ENCODE measurements around the gene PLOD1.
"Not testable (repeated sequence)": the region's sequence is repeated elsewhere in the genome, so short reads cannot be mapped to it uniquely, and the experiment has no call there.

The PLOD1 gene

DNA sequence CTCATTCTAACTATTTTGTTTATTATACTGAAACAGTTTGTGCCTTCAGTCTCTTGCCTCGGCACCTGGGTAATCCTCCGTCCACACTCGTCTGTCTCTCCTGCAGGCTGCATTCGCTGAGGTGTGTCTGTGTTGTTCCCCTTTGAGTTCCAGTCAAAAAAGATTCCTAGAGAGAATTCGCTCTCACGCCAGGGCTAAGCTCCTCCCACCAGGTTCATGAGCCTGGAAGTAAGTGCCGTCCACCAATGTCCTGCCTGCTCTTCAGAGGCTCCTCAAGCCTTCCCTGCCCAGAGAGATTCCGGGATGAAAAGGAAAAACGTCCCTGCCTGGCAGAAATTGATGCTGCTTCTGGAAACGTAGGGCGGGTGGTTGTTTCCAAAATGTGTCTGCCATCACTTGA is 21.2 kb upstream of the PLOD1 start:
- no peak for DNase-seq

DNA sequence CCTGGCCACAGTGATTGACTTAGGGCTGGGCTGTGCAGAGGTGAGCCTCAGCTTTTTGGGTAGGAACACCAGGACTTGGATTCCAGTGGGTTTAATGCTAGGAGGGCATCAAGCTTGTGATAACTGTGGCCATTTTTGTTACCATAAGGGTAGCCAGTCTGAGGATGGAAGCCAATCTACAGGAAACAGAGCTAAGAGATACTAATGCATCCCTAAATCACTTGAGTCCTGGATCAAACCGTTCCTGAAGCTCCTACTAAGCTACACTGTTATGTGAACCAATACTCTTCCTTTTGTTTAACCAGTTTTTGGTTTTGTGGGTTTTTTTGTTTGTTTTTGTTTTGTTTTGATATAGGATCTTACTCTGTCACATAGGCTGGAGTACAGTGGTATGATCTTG is 20.5 kb upstream of the PLOD1 start:
- no peak for DNase-seq

DNA sequence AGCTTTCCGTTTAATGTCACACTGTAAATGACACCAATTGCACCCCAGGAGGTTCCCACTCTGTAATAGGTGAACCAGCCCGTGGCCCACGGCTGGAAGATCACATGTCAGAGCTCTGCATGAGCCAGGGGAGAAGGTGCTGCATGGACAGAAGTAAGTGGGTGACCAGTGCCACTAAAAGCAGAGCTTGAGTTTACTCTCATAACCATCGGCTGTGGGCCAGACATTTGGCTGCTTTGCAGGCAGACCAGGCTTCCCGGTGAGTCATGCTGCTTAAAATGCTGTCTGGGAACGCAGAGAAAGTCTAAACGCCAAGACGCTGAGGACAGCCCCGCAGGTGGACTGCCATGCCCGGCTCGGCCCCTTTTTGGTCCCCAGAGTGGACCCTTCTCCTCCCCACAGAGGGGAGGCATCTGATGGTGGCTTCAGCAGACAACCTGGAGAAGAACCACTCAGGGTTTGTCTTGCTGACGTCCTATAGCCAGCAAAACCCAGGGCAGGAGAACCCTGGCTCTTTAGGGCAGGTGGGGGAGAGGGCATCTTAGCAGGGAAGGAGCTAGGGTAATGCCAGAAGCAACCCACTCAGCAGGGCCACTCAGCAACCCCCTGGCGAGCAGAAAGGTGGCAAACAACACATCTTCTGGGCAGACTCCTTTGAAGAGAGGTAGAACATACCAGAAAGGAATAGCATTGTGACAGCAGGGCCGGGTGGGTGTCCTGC is 15.6 kb upstream of the PLOD1 start:
- no peak for DNase-seq

DNA sequence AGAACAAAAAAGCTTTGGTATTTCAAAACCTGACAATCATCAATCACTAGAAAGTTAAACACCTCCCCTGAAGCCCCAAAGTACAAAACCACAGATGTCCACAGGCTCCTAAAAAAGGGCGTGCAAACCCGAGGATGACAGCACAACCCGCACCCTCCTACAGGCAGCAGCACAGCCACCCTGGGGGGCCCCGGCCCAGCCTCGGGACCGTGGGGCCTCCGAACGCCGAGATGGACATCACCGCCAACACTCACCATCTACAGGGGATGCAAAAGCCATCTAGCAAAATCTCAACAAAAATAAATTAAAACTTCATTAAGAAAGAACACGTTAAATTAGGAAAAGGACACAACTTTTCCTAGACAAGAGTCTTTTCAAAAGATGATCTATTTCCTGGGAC is 14.9 kb upstream of the PLOD1 start:
- no peak for DNase-seq

DNA sequence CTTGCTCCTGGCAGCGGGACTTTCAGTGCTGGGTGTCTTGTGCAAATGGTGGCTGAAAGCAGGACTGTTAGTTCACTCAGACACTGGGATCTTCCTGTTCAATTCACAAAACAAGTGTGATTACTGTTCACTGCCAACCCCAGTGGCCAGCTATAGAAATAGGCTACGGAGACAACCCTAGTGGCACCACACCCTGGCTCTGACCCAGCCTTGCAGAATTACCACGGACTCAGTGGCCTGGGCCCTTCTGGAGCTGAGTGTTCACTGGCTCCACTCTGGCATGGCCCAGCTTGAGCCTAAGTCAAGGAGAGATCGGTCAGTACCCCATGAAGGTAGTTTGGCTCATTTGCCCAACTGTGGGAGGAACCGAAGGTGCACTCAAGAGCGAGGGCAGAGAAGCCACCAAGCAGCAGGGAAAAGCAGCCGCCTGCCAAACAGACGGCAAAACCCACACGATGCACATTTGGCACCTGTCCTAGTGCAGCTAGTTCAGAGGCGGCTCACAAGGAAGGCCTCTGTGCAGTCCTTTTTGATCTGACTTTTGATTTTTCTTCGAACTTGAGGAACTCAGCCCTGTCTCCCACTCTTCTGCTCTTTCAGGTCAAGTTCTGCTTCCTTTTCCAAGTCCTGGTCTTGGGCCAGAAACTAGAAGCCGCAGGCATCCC is 14.1 kb upstream of the PLOD1 start:
- no peak for DNase-seq

DNA sequence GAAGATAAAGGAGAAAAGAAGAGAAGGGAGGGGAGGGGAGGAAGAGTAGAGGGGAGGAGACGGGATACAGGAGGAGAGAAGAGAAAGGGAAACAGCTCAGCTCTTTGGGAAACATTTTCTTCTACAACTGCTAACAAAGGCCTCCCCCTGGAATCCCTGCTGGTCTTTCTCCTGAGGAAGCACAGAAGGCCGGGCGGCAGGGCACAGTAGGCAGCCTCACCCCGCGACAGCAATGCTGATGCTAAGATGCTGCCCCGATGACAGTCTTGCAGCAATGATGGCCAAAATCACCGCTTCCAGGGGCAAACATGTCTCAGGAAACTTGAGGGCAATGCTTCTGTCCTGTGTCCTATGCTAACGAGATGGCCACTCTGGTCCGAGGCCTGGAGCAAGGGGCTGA is 13.5 kb upstream of the PLOD1 start:
- no peak for DNase-seq

DNA sequence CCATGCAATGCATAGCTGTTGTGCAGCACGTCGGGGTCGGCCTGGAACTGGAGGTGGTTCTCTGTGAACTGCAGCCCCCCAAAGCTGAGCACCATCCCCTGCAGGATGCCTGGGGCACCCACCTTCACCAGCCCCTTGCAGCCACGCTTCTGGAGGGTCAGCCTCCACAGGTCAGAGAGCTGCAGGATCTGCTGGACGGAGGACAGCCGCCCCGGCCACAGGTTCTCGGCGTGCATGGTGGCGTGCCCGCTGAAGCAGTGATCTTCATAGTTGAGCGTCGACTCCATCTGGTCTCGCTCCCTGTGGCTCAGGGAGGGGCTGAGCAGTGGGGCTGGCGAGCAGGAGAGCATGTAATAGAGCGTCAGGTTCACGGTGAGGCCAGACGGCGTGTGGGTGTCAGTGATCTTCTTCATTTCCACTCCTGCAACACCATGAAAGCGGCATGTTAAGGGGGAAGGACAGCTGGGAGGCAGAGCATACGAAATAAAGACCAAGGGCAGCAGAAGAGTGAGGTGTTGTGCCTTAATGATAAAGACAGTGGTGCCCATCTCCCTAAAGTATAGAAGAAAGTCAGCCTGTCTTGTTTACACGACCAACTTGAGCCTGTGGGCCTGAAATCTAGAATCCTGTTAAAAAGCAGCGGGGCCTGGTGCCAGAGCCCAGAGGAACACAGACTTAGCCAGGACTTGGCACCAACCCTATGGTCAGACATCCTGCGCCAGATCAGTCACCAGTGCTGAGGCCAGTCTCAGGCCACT is 11.3 kb upstream of the PLOD1 start:
- DNase-seq: no peak

DNA sequence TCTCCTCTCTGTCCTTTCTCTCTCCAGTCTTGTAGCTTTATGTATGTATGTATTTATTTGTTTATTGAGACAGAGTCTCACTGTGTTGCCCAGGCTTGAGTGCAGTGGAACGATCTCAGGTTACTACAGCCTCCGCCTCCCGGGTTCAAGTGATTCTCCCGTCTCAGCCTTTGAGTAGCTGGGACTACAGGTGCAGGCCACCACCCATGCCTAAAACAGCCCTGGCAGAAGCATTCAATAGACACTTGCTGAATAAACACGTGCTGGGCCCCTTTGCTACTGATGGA is 10.7 kb upstream of the PLOD1 start:
- DNase-seq: no peak

DNA sequence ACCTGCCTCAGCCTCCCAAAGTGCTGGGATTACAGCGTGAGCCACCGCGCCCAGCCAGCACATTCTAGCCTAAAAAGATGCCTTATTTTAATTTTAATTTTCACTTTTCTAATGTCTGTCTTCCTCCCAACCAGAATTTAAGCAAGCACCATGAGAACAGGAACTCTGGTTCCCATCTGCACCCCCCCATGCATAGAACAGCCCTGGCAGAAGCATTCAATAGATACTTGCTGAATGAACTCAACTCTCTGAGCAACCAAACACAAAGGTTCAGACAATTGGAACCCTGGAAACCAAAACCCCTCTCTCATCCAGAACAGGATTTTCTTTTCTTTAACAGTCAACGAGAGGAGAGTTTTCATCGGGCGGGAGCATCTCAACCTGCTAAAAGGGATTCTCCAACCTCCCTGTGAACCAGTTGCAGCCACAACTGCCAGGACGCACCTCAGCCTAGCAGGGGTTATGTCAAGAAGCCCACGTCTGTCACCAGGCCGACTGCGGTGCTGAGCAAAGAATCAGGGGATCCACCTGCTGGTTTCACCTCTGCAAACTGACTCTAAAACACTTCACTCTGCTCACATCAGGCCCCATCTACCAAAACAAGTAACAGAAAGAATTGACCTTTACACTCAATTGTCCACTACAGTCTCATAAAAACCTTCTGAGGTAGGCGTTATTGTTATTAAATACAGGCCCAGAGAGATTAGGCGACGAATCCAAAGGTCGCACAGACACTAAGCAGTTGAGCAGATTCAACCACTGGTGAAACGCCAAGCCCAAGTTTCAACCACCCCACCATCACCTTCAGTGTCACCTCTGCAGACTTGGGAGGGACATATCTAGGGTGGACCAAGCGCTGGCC is 10.0 kb upstream of the PLOD1 start:
- no peak for DNase-seq

DNA sequence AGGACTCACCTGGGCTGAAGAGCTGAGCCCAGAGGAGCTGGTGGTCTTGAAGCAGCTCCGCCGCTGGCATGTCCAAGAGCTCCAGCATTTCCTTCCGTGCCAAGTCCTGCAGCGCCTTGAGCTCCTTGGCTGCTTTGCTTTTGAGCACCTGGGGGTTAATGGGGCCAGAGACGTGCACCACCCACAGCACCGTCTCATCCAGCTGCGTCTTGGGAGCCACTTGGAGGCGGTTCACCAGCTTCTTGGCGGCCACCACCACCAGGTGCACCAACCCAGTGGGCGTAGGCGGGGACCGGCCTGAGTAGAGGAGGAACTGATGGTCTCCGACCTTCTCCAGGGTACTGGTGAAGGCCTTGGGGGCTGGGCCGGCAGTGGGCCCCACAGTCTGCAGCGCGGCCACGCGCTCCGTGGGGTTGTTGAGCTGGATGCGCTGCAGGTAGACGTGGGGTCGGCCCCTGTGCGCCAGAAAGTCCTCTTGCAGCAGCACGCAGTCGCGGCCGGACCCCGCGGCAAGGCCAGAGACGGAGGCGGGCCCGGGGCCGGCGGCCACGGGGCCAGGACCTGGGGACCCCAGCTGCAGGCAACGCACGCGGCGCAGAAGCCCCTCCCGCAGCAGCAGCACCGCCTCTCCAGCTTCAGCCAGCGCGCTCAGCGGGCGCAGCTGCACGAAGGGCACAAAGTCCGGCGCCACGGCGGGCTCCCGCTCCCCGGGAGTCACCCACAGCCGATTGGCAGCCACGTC is 9.2 kb upstream of the PLOD1 start:
- DNase-seq: not testable (repeated sequence)

DNA sequence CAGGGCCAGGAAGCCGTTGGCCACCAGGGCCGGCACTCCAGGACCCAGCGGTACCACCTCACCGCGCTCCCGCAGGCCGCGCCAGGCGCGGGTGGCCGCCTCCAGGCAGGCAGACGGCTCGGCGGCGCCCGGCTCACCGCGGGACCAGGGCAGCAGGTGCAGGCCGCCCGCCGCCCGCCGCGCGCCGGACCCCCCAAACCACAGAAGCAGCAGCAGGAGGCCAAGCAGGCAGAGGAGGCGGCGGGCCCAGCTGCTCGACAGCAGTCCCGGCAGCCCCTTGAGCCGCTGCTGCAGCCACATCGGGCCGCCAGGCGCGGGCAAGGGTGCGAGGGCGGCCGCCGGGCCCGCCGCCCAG is 8.6 kb upstream of the PLOD1 start:
- no peak for DNase-seq

DNA sequence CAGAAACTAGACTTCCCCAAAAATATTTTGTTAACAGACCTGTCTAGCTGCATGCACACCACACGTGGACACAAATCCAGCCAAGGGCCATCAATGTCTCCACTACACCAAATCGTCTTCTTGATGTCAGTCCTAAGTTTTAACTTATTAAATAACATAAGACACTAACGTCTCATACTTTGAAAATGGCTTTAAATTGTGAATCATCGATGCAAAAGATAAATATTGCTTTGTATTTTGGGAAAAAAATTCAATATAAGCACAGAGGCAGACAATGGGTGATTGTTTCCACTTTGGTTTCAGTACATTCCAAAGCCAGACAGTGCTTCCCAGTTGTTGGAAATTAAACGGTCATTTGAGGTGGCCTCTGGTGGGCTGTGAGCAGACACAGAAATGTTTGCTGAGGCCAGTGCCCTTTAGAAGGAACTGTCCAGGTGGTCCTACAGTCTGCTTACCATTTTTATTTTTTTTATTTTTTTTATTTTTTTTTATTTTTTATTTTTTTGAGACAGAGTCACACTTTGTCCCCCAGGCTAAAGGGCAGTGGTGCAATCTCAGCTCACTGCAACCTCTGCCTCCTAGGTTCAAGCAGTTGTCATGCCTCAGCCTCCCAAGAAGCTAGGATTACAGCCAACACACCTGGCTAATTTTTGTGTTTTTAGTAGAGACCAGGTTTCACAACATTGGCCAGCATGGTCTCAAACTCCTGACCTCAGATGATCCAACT is 6.5 kb upstream of the PLOD1 start:
- no peak for DNase-seq

DNA sequence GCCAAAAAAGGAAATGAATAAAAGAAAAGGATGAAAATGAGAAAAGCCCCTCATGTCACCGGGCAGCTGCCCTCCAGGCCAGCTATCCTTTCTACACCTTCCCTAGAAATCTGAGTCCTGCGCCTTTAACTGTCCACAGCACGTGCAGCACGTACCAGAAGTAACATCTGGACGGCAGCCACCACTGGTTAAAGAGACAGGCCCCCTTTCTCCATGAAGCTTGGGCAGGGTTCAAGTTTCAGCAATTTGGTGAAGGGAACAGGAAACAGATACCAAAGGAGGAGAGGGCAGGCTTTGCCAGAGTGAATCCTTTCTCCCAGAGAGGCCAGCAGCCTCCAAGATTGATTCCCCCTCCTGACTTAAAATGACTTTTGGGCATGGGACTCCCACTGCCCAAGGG is 4.7 kb upstream of the PLOD1 start:
- no peak for DNase-seq

DNA sequence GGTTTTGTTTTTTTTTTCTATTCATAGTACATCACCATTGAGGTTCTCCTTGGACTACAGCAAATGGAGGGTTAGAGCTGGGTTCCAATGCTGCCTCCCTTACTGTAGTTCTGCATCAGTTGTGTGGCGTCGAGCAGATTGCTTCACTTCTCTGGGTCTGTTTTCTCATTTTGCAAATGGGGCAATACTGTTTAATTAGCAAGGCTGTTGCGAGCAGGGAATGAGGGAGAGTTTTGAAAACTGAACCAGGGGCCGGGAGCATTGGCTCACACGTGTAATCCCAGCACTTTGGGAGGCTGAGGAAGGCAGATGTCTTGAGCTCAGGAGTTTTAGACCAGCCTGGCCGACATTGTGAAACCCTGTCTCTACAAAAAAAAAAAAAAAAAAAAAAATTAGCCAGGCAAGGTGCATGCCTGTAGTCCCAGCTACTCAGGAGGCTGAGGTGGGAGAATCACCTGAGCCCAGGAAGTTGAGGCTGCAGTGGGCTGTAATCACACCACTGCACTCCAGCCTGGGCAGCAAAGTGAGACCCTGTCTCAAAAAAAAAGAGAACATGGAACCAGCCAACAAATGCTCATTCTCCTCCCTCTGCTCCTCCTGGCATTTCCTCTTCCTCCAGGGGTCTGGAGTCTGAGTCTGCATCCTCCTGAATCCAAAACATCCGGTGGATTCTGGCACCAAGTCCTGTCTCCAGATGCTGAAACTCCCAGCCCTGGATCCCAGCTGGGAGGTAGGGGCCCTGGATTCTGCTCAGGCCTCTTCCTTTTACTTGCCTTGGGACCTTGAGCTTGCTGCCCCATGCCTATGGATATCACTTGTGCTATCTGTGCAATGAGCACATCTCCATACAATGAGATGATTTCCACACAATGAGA is 3.7 kb upstream of the PLOD1 start:
- no peak for DNase-seq

DNA sequence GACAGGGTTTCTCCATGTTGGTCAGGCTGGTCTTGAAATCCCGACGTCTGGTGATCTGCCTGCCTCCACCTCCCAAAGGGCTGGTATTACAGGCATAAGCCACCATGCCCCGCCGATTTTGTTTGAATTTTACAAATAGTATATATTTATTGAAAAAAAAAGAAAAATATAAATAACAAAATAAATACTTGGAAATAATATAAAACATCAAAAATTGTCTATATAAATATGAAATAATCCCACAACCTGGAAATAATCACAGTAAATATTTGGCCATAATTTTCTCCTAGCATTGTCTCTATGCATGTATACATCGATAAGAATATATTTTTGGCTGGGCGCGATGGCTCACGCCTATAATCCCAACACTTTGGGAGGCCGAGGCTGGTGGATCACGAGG is 2.7 kb upstream of the PLOD1 start:
- no peak for DNase-seq

DNA sequence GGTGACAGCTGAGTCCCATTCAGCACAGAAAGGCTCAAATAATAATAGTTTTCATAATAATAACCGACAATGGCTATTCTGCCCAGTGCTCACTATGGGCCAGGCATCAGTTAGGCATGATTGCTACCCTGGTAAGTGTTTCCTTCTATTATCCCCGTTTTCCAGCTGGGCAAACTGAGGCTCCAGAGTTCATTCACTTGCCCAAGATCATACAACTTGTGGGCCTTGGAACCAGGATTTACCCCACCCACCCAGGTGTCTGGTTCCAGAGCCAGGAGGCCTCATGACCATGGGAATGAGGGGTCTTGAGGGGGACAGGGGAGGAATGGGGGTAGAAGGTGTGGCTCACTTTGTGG is 518 bp downstream of the PLOD1 start:
- no peak for DNase-seq

DNA sequence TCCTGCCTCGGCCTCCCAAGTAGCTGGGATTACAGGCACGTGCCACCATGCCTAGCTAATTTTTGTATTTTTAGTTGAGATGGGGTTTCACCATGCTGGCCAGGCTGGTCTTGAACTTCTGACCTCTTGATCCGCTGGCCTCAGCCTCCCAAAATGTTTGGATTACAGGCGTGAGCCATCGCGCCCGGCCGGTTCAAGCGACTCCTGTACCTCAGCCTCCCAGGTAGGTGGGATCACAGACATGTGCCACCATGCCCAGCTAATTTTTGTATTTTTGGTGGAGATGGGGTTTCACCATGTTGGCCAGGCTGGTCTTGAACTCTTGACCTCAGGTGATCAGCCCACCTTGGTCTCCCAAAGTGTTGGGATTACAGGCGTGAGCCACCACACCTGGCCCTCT is 1.2 kb downstream of the PLOD1 start:
- DNase-seq: not testable (repeated sequence)

DNA sequence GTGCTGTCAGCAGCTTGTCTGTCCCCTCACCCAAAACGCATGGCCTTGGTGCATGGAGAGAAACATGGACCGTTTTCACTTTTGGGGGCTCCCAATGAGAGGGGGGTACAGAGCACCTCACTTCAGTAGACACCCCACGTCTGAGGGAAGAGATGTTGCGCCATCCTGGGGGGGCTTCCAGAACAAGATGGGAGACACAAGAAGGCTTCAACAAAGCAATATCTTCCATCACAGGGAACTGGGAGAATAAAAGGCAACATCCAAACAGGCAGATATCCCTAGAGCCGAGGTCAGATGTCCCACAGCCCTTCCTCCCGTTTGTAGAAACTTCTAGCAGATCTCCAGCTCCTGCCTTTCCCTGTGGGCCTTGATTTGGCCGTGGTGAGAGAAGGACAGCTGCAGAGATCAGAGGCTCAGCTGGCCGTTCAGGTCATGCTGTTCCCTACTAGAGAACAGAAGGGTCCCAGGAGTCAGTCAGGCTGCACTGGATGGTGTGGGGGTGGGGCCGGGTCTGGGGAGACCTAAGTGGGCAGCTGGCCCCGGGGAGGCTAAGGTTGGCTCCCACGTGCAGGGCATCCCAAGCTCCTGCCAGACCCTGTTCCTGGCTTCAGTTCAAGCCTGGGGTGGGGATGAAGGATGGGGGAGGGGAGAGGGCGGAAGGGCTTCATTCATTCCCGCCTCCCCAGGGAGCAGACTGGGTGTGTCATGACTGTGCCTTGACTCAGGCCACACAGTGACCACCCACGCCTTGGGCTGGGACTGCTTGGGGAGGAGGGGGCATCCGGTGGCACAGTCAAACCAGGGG is 4.4 kb downstream of the PLOD1 start:
- no peak for DNase-seq

DNA sequence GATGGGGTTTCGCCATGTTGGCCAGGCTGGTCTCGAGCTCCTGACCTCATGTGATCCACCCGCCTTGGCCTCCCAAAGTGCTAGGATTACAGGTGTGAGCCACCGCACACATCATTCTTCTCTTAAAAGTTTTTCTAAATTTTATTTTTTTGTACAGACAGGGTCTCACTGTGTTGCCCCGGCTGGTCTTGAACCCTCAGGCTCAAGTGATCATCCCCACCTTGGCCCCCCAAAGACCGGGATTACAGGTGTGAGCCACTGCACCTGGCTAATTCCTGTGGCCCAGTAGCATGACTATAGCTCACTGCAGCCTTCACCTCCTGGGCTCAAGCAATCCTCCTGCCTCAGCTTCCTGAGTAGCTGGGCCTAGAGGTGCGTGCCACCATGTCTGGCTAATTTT is 5.3 kb downstream of the PLOD1 start:
- not testable (repeated sequence) for DNase-seq

DNA sequence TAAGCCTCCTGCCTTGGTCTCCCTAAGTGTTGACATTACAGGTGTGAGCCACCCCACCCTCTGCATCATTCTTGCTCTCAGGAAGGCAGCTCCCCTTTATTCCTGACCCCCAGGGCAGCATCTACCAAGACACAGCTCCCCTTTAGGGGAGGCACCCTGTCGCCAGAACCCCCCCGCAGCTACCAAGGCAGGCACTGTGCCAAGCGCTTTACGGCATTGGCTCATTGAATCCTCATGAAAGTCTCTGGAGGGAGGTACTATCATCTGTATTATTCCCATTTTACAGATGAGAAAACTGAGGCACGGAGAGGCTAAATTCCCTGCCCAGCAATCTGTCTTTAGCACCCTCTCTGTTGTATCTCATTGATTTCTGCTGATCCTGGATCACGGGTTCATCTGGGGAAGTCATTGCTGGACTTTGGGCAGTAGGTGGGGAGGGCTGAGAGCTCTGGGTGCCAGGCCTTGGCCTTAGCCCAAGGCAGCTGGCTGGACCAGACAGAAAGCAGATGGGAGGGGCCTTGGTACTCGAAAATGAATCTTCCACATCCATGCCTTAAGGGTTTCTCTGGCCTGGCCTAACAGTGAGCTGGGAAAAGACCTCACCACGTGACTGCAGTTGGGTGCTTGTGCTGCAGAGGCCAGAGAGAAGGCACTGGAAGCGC is 5.9 kb downstream of the PLOD1 start:
- DNase-seq: no peak

All from activated CD4-positive, alpha-beta T cell treated with anti-CD3 and anti-CD28 coated beads, Interleukin-10, Interleukin-2, amounts not matched to agents 100 ng/mL and 50 ng/mL, durations not matched to agents 16 hours and 8 hours (primary cell).